ENCODE measurements around the gene CYP21A2.
"Not testable (repeated sequence)": the region's sequence is repeated elsewhere in the genome, so short reads cannot be mapped to it uniquely, and the experiment has no call there.

The CYP21A2 gene

DNA sequence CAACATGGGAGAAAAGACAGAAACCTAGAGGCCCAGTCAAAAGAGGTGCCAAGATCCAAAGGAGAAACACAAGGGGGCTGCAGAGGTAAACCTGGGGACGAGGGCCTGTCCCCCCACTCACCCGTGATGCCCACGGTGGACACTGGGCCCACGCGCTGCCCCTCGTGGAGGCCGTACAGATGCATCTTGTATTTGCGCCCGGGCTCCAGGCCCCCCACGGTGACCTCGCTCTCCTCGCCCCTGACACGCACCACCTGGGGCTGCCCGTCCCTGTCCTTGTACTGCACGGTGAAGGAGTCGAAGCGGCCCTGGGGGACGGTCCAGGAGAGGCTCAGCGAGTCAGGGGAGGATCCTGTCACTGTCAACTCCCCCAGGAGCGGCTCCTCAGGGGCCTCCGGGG is 10.9 kb downstream of the CYP21A2 start:
- H3K9me3 ChIP-seq (replicated peaks in 1 of 2; ENCODE audit: control insufficient read depth in 2 of 2, insufficient read depth in 1 of 2, low read depth in 1 of 2, low read length in 2 of 2); H2BK5ac ChIP-seq (ENCODE audit: low read length); H4K8ac ChIP-seq (ENCODE audit: low read depth, low read length); H3K4me2 ChIP-seq (ENCODE audit: insufficient read depth, low read length, poor library complexity, severe bottlenecking); H2BK15ac ChIP-seq (ENCODE audit: low read length); H2BK12ac ChIP-seq (ENCODE audit: low read length); H3K4ac ChIP-seq (ENCODE audit: low read length); H3K23ac ChIP-seq (ENCODE audit: low read depth, low read length, poor library complexity); H2AK5ac ChIP-seq (ENCODE audit: low read depth, low read length); H3K4me3 ChIP-seq (ENCODE audit: low read length in 2 of 2); H2BK120ac ChIP-seq (ENCODE audit: low read depth, low read length); H3K79me1 ChIP-seq (ENCODE audit: low read depth, low read length); H2AFZ ChIP-seq (ENCODE audit: low read length); H3K9ac ChIP-seq (ENCODE audit: low read depth, low read length, poor library complexity); H3K27ac ChIP-seq (replicated peaks; ENCODE audit: low read length); H4K91ac ChIP-seq (ENCODE audit: low read depth, low read length, poor library complexity); H3K18ac ChIP-seq (ENCODE audit: low read length); DNase-seq (ENCODE audit: low spot score); H3K36me3 ChIP-seq (replicated peaks in 1 of 2; ENCODE audit: control insufficient read depth in 2 of 2, insufficient read depth in 2 of 2, low read length in 2 of 2); H3K14ac ChIP-seq (ENCODE audit: low read length): not testable (repeated sequence)
- no CpG with 5 or more reads among the region's 21 CpGs for WGBS, 2 donors (ENCODE audit: extremely low coverage in 2 of 2, insufficient read length in 2 of 2, insufficient replicate concordance in 1 of 2)
- peaks cover 0 to 14% (median 0%) of the 10 kb centered on the region in 3 experiments for H3K27me3 ChIP-seq (ENCODE audit: control insufficient read depth in 3 of 3, insufficient read depth in 3 of 3, low read depth in 1 of 3, low read length in 3 of 3)
- peaks cover 14 to 21% of the 10 kb centered on the region in 2 donors for H3K4me1 ChIP-seq (ENCODE audit: control insufficient read depth in 2 of 2, insufficient read depth in 1 of 2, low read depth in 1 of 2, low read length in 2 of 2)

DNA sequence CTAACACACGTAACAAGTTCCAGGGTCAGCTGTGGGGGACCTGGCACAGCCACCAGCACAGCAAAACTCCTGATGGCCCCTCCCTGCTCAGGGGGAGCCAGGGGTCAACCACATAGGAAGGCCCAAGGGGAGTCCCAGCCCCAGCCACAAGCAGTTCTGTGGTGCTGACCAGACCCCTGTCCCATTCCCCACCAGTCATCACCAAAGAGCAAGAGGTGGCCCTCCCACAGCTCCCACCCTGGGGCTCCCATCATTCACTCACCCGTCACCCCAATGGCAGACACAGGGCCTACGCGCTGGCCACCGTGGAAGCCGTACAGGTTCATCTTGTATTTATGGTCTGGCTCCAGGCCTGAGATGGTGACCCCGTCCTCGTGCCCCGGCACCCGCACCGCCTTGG is 11.5 kb downstream of the CYP21A2 start:
- H3K4me2 ChIP-seq (ENCODE audit: insufficient read depth, low read length, poor library complexity, severe bottlenecking); DNase-seq (ENCODE audit: low spot score); H3K79me1 ChIP-seq (ENCODE audit: low read depth, low read length); H2AFZ ChIP-seq (ENCODE audit: low read length); H2BK15ac ChIP-seq (ENCODE audit: low read length); H3K9me3 ChIP-seq (replicated peaks in 1 of 2; ENCODE audit: control insufficient read depth in 2 of 2, insufficient read depth in 1 of 2, low read depth in 1 of 2, low read length in 2 of 2); H3K18ac ChIP-seq (ENCODE audit: low read length); H2BK5ac ChIP-seq (ENCODE audit: low read length); H3K23ac ChIP-seq (ENCODE audit: low read depth, low read length, poor library complexity); H4K91ac ChIP-seq (ENCODE audit: low read depth, low read length, poor library complexity); H3K9ac ChIP-seq (ENCODE audit: low read depth, low read length, poor library complexity); H2BK12ac ChIP-seq (ENCODE audit: low read length); H3K27ac ChIP-seq (replicated peaks; ENCODE audit: low read length); H3K36me3 ChIP-seq (replicated peaks in 1 of 2; ENCODE audit: control insufficient read depth in 2 of 2, insufficient read depth in 2 of 2, low read length in 2 of 2); H2BK120ac ChIP-seq (ENCODE audit: low read depth, low read length); H2AK5ac ChIP-seq (ENCODE audit: low read depth, low read length); H3K14ac ChIP-seq (ENCODE audit: low read length); H3K4me3 ChIP-seq (ENCODE audit: low read length in 2 of 2); H4K8ac ChIP-seq (ENCODE audit: low read depth, low read length); H3K4ac ChIP-seq (ENCODE audit: low read length): not testable (repeated sequence)
- no CpG with 5 or more reads among the region's 11 CpGs for WGBS, 2 donors (ENCODE audit: extremely low coverage in 2 of 2, insufficient read length in 2 of 2, insufficient replicate concordance in 1 of 2)
- Histone ChIP-seq H3K27me3 (ENCODE audit: control insufficient read depth in 3 of 3, insufficient read depth in 3 of 3, low read depth in 1 of 3, low read length in 3 of 3) (peaks cover 0 to 17% (median 0%) of the 10 kb centered on the region in 3 experiments), H3K4me1 (ENCODE audit: control insufficient read depth in 2 of 2, insufficient read depth in 1 of 2, low read depth in 1 of 2, low read length in 2 of 2) (peaks cover 14 to 21% of the 10 kb centered on the region in 2 donors)

DNA sequence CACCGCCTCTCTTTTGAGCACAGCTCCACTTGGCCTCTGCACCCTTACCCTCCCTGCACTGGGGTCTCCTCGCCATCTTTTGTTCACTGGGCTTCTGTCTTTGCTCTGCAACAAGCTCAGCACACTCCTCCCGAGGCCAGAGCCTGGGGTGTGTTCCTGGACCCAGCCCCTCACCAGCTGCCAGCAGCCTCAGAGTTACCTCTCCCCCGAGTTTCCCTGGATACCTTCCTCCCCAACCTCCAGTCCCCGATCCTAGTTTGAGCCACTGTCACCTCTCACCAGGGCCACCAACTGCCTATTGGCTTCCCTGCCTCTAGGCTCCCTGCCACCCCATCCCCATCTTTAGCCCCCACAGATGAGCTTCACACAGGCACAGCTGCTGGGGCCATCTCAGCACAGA is 12.3 kb downstream of the CYP21A2 start:
- H3K36me3 ChIP-seq (replicated peaks in 1 of 2; ENCODE audit: control insufficient read depth in 2 of 2, insufficient read depth in 2 of 2, low read length in 2 of 2) = no peaks in the 10 kb centered on the region
- H2BK12ac ChIP-seq (ENCODE audit: low read length) = no peak overlapping the region
- no peak overlapping the region for H2BK120ac ChIP-seq (ENCODE audit: low read depth, low read length)
- H3K4me2 ChIP-seq (ENCODE audit: insufficient read depth, low read length, poor library complexity, severe bottlenecking) = no peak overlapping the region
- H4K8ac ChIP-seq (ENCODE audit: low read depth, low read length) = no peak overlapping the region
- H3K9ac ChIP-seq (ENCODE audit: low read depth, low read length, poor library complexity) = no peak overlapping the region
- H3K9me3 ChIP-seq (replicated peaks in 1 of 2; ENCODE audit: control insufficient read depth in 2 of 2, insufficient read depth in 1 of 2, low read depth in 1 of 2, low read length in 2 of 2) = no peaks in the 10 kb centered on the region
- no peak overlapping the region for H3K4ac ChIP-seq (ENCODE audit: low read length)
- peaks cover 14 to 21% of the 10 kb centered on the region in 2 donors for H3K4me1 ChIP-seq (ENCODE audit: control insufficient read depth in 2 of 2, insufficient read depth in 1 of 2, low read depth in 1 of 2, low read length in 2 of 2)
- H3K27ac ChIP-seq (replicated peaks; ENCODE audit: low read length) = no peak overlapping the region
- peaks cover 0 to 25% (median 0%) of the 10 kb centered on the region in 3 experiments for H3K27me3 ChIP-seq (ENCODE audit: control insufficient read depth in 3 of 3, insufficient read depth in 3 of 3, low read depth in 1 of 3, low read length in 3 of 3)
- no peak overlapping the region for H2AFZ ChIP-seq (ENCODE audit: low read length)
- H3K23ac ChIP-seq (ENCODE audit: low read depth, low read length, poor library complexity) = peak overlapping the region; percentile 39
- H2BK15ac ChIP-seq (ENCODE audit: low read length) = no peak overlapping the region
- H2AK5ac ChIP-seq (ENCODE audit: low read depth, low read length) = no peak overlapping the region
- no peak overlapping the region for H3K4me3 ChIP-seq (ENCODE audit: low read length in 2 of 2)
- no CpG with 5 or more reads among the region's 5 CpGs for WGBS, 2 donors (ENCODE audit: extremely low coverage in 2 of 2, insufficient read length in 2 of 2, insufficient replicate concordance in 1 of 2)
- H2BK5ac ChIP-seq (ENCODE audit: low read length) = peak overlapping the region; percentile 25
- no peak overlapping the region for H3K14ac ChIP-seq (ENCODE audit: low read length)
- H3K79me1 ChIP-seq (ENCODE audit: low read depth, low read length) = no peaks in the 10 kb centered on the region
- H3K18ac ChIP-seq (ENCODE audit: low read length) = peak overlapping the region; percentile 18
- H4K91ac ChIP-seq (ENCODE audit: low read depth, low read length, poor library complexity) = no peak overlapping the region
- no peak for DNase-seq (ENCODE audit: low spot score)

DNA sequence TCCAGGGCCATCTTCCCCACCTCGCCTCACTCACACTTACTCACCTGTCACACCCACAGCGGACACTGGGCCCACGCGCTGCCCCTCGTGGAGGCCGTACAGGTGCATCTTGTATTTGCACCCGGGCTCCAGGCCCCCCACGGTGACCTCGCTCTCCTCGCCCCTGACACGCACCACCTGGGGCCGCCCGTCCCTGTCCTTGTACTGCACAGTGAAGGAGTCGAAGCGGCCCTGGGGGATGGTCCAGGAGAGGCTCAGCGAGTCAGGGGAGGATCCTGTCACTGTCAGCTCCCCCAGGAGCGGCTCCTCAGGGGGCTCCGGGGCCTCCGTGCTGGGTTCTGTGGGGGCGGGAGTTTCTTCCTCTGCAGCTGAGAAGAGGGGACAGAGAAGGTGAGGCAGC is 14.4 kb downstream of the CYP21A2 start:
- H4K8ac ChIP-seq (ENCODE audit: low read depth, low read length) = not testable (repeated sequence)

More for the DNA sequence above, 14.4 kb downstream of the CYP21A2 start:
- H2BK120ac ChIP-seq (ENCODE audit: low read depth, low read length); H3K4me2 ChIP-seq (ENCODE audit: insufficient read depth, low read length, poor library complexity, severe bottlenecking); H2BK5ac ChIP-seq (ENCODE audit: low read length); H3K27ac ChIP-seq (replicated peaks; ENCODE audit: low read length); DNase-seq (ENCODE audit: low spot score); H2BK15ac ChIP-seq (ENCODE audit: low read length); H2AFZ ChIP-seq (ENCODE audit: low read length); H3K4ac ChIP-seq (ENCODE audit: low read length); H4K91ac ChIP-seq (ENCODE audit: low read depth, low read length, poor library complexity); H3K4me3 ChIP-seq (ENCODE audit: low read length in 2 of 2); H3K4me1 ChIP-seq (ENCODE audit: control insufficient read depth in 2 of 2, insufficient read depth in 1 of 2, low read depth in 1 of 2, low read length in 2 of 2); H3K9ac ChIP-seq (ENCODE audit: low read depth, low read length, poor library complexity); H3K18ac ChIP-seq (ENCODE audit: low read length); H2AK5ac ChIP-seq (ENCODE audit: low read depth, low read length); H3K9me3 ChIP-seq (replicated peaks in 1 of 2; ENCODE audit: control insufficient read depth in 2 of 2, insufficient read depth in 1 of 2, low read depth in 1 of 2, low read length in 2 of 2); H2BK12ac ChIP-seq (ENCODE audit: low read length); H3K79me1 ChIP-seq (ENCODE audit: low read depth, low read length); H3K36me3 ChIP-seq (replicated peaks in 1 of 2; ENCODE audit: control insufficient read depth in 2 of 2, insufficient read depth in 2 of 2, low read length in 2 of 2): not testable (repeated sequence)
- peak overlapping the region; percentile 71 for H3K23ac ChIP-seq (ENCODE audit: low read depth, low read length, poor library complexity)
- WGBS, 2 donors (ENCODE audit: extremely low coverage in 2 of 2, insufficient read length in 2 of 2, insufficient replicate concordance in 1 of 2) = no CpG with 5 or more reads among the region's 20 CpGs
- peaks cover 0 to 31% (median 0%) of the 10 kb centered on the region in 3 experiments for H3K27me3 ChIP-seq (ENCODE audit: control insufficient read depth in 3 of 3, insufficient read depth in 3 of 3, low read depth in 1 of 3, low read length in 3 of 3)
- H3K14ac ChIP-seq (ENCODE audit: low read length) = peak overlapping the region; percentile 67

Data from neuronal stem cell (in vitro differentiated cells).